22Rv1 (cell line): ENCODE data around the gene VTI1A.

Experiments
- H3K27ac ChIP-seq: fragments of 450-650 bp; 2 replicates; pipeline ENCODE4 v1.5.1; 2017
- CTCF ChIP-seq: fragments of 450-650 bp; IDR thresholded peaks from 2 replicates; pipeline ENCODE4 v1.5.1; 2017; ENCODE audit warnings: mild to moderate bottlenecking
- ZFX ChIP-seq: fragments of 450-650 bp; IDR thresholded peaks from 2 replicates; pipeline ENCODE4 v1.6.1; 2017; ENCODE audit warnings: antibody characterized with exemption, borderline replicate concordance

Gene VTI1A

GRCh38 chr10:112565434-112566053 is 118.5 kb downstream of the VTI1A start:
- TF ChIP-seq CTCF = peak; percentile 90
- TF ChIP-seq ZFX = no peak
- H3K27ac ChIP-seq = no peak overlapping the region

DNA sequence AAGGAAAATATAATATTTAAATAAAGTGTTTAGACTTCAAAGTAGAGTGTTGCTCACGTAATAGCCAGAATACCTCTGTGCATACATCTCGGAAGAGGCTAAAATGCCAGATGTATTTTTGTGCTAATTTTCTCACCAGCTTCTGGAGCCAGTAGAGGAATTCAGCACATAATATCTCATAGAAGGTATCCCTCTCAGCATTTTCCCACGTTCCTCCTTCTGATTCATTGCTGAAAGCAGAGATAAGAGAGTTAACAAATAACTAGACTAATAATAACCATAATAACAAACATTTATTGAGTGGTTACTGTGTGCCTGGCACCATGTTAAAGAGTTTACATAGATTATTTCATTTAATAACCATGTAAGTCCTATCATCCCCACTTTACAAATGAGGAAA is 123.6 kb downstream of the VTI1A start:
- TF ChIP-seq CTCF (no peak), ZFX (no peak)
- no peak overlapping the region for H3K27ac ChIP-seq

DNA sequence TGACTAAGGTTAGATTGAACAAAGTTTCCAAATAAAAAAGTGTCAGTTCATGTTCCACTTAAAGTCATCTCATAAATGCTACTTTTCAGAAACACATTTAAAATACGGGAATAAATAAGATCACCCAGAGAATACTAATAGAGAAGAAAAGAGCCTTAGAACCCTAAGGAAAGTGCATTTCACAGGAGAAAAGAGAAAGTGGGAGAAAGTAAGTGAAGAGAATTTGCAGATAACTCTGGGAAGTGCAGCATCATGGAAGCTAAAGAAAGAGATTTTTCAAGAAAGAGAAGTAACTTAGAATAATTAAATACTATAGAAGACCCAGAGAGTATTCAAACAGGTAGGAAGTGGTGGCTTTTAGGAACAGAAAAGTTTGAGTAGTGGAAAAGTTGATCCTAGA is 132.6 kb downstream of the VTI1A start:
- TF ChIP-seq ZFX (no peak), CTCF (no peak)
- no peak overlapping the region for H3K27ac ChIP-seq

- TF ChIP-seq CTCF = no peak
- TF ChIP-seq ZFX = no peak
Measured at GRCh38 chr10:112580267-112580666, 133.3 kb downstream of the VTI1A start.

DNA sequence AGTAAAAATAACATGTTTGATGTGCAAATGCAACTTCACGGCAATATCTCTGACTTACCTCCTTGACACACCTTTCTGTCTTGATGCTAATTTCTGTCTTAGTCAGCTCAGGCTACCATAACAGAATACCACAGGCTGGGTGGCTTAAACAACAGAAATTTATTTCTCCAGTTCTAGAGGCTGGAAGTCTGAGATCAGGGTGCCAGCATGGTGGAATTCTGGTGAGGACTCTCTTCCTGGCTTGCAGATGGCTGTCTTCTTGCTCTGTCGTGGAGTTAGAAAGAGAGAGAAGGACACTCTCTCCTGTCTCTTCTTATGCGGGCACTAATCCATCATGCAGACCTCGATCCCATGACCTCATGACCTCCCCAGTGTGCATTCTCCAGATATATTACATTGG is 134.9 kb downstream of the VTI1A start:
- TF ChIP-seq ZFX (no peak), CTCF (no peak)
- H3K27ac ChIP-seq = no peak overlapping the region

More at GRCh38 chr10:112580267-112580666, 133.3 kb downstream of the VTI1A start:
- H3K27ac ChIP-seq = no peak overlapping the region

DNA sequence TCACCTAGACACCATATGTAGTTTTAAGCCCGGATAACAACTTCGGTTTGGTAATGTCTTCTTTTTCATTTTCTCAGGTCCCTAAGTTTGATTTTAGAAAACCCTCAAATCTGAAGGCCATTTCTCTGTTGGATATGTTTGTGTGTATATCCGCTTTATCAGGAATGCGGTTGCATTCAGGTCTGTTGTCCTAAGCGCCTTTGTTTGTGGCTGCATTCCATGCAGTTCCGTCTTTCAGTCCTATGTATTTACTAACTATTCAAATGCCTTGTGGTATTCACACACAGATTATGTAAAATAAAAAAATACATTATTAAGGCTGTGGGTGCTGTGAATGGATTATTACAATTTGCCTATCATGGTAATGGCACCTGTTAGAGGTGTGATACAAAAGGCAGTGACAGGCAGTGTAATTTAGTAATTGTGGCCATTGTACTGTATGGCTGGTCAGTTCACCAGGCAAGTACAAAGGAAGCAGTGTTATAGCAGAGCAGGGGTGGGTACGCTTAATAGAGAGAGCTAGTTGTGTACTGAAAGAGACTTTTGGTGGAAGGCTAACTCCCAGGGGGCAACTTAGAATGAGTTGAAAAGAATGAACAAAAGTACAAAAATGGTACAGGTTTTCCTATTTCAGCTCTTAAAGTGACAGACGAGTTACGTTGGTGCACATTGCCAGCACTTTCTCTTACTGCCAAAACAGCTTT is 136.4 kb downstream of the VTI1A start:
- no peak overlapping the region for H3K27ac ChIP-seq

More for the DNA sequence above, 136.4 kb downstream of the VTI1A start:
- TF ChIP-seq CTCF = no peak
- no peak for TF ChIP-seq ZFX
